Astrocyte of the cerebellum (primary cell): ENCODE measurements around the gene CLMN.

Experiments
- DNase-seq: peaks from one replicate; pipeline ENCODE4 v3.0.0-alpha.2; 2011; ENCODE audit warnings: low read depth
- H3K4me3 ChIP-seq: 2 replicates; pipeline ENCODE4 v1.5.1; 2011; ENCODE audit warnings: mild to moderate bottlenecking, low read depth, low read length, moderate library complexity
- CTCF ChIP-seq: IDR thresholded peaks from 2 replicates; pipeline ENCODE4 v1.5.1; 2012; ENCODE audit warnings: low read length, low read depth, moderate library complexity, mild to moderate bottlenecking; ENCODE audit errors: missing control alignments
- in situ Hi-C: cut with HindIII; loops from 2 replicates; pipeline ENCODE4 v1.10.0; 2017; ENCODE audit warnings: low sequenced_read_pairs

CLMN gene

GRCh38 chr14:95302667-95303506, 16.8 kb downstream of the CLMN start:
- no peak for TF ChIP-seq CTCF
- peak; percentile 35 for DNase-seq
- H3K4me3 ChIP-seq, result no peak overlapping the region
- in situ Hi-C loops, result no loop called here

GRCh38 chr14:95301527-95302187, 18.1 kb downstream of the CLMN start:
- H3K4me3 ChIP-seq, result no peak overlapping the region
- in situ Hi-C loops, result no loop called here
- TF ChIP-seq CTCF, result no peak
- DNase-seq, result no peak

- in situ Hi-C loops, result no loop called here
- no peak for TF ChIP-seq CTCF
- no peak overlapping the region for H3K4me3 ChIP-seq
- DNase-seq, result no peak
Measured at GRCh38 chr14:95300697-95301526, 18.8 kb downstream of the CLMN start.

- no peak for DNase-seq
- TF ChIP-seq CTCF, result no peak
- in situ Hi-C loops, result no loop called here
- no peak overlapping the region for H3K4me3 ChIP-seq
Measured at GRCh38 chr14:95300002-95300696, 19.6 kb downstream of the CLMN start.

GRCh38 chr14:95299271-95299670, 20.4 kb downstream of the CLMN start:
- no peak for DNase-seq
- no peak overlapping the region for H3K4me3 ChIP-seq
- in situ Hi-C loops, result no loop called here
- no peak for TF ChIP-seq CTCF

- TF ChIP-seq CTCF, result no peak
- no peak for DNase-seq
- in situ Hi-C loops, result no loop called here
- H3K4me3 ChIP-seq, result no peak overlapping the region
Measured at GRCh38 chr14:95297832-95298231, 21.9 kb downstream of the CLMN start.
